ENCODE results near the gene KBTBD7.

Gene KBTBD7

GRCh38 chr13:41162151-41162550, 32.2 kb downstream of the KBTBD7 start:
- Histone ChIP-seq H3K27me3 (ENCODE audit: control insufficient read depth in 2 of 2, insufficient read depth in 2 of 2, low read length in 2 of 2) (no peaks in the 10 kb centered on the region), H3K27ac (ENCODE audit: low read depth in 2 of 2, low read length in 2 of 2) (no peak overlapping the region), H3K9me3 (ENCODE audit: control insufficient read depth in 2 of 2, low read length in 2 of 2) (no peaks in the 10 kb centered on the region), H3K4me3 (ENCODE audit: low read length in 2 of 2) (no peak overlapping the region), H3K36me3 (ENCODE audit: control insufficient read depth in 2 of 2, insufficient read depth in 2 of 2, low read length in 2 of 2) (no peaks in the 10 kb centered on the region), H3K9ac (ENCODE audit: low read depth in 1 of 2, low read length in 2 of 2) (no peak overlapping the region), H3K4me1 (ENCODE audit: control insufficient read depth in 2 of 2, insufficient read depth in 2 of 2, low read length in 2 of 2) (no peaks in the 10 kb centered on the region)

- Histone ChIP-seq H3K9me3 (ENCODE audit: control insufficient read depth in 2 of 2, low read length in 2 of 2) (no peaks in the 10 kb centered on the region), H3K27me3 (ENCODE audit: control insufficient read depth in 2 of 2, insufficient read depth in 2 of 2, low read length in 2 of 2) (no peaks in the 10 kb centered on the region), H3K4me3 (ENCODE audit: low read length in 2 of 2) (no peak overlapping the region), H3K27ac (ENCODE audit: low read depth in 2 of 2, low read length in 2 of 2) (no peak overlapping the region), H3K36me3 (ENCODE audit: control insufficient read depth in 2 of 2, insufficient read depth in 2 of 2, low read length in 2 of 2) (no peaks in the 10 kb centered on the region), H3K4me1 (ENCODE audit: control insufficient read depth in 2 of 2, insufficient read depth in 2 of 2, low read length in 2 of 2) (no peaks in the 10 kb centered on the region), H3K9ac (ENCODE audit: low read depth in 1 of 2, low read length in 2 of 2) (no peak overlapping the region)
Observed at GRCh38 chr13:41159174-41159573, 35.2 kb downstream of the KBTBD7 start.

DNA sequence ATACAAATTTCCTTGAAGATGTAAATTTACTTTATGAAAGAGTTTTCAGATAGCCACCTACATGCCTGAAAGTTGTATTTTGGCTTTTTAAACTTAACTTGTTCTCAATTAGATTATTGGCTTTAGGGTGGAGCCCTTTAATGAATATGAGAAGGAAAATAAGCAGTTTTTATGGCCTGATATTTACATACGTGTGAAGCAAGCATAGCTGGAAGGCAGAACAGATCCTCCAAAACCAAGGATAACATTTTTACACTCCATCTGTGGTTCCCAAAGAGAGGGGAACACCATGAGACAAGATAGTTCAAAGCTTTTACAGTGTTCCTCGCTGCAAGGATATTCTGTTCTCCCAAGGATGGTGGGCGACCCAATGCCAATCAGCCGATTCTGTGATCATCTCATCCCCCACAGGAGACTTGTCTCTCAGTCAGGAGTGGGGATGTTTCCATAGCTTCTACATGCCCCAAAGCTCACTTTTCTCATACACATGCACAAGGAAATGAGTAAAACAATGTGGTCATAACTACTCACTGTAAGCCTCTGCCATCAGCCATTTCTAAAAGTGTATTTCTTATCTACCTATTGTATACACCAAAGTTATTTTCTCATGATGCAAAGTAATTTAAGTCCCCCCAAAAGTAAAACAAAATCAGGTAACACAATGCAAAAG, 37.2 kb downstream of the KBTBD7 start:
- Histone ChIP-seq H3K9ac (ENCODE audit: low read depth in 1 of 2, low read length in 2 of 2) (no peak overlapping the region), H3K27me3 (ENCODE audit: control insufficient read depth in 2 of 2, insufficient read depth in 2 of 2, low read length in 2 of 2) (no peaks in the 10 kb centered on the region), H3K9me3 (ENCODE audit: control insufficient read depth in 2 of 2, low read length in 2 of 2) (peaks cover 2 to 3% of the 10 kb centered on the region in 2 donors), H3K4me1 (ENCODE audit: control insufficient read depth in 2 of 2, insufficient read depth in 2 of 2, low read length in 2 of 2) (no peaks in the 10 kb centered on the region), H3K36me3 (ENCODE audit: control insufficient read depth in 2 of 2, insufficient read depth in 2 of 2, low read length in 2 of 2) (no peaks in the 10 kb centered on the region), H3K27ac (ENCODE audit: low read depth in 2 of 2, low read length in 2 of 2) (no peak overlapping the region), H3K4me3 (ENCODE audit: low read length in 2 of 2) (no peak overlapping the region)

DNA sequence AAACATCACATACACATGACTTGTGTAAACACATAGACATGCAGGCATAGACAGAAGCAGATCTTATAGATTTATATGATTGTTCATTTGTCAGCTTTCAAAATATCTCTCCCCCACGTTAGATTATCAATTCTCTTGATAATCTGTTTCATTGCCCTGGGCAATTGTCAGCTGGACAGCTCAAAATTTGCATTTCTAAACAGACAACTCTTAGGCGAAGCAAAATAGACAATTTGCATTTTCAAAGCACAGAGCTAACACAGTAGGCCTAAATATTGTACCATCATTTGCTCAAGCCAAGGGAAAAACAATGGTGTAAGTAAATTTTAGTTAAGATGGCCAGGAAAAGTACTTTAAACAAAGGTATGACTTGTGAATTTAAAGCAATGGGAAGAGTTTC, 37.7 kb downstream of the KBTBD7 start:
- no peak overlapping the region for H3K27ac ChIP-seq (ENCODE audit: low read depth in 2 of 2, low read length in 2 of 2)
- H3K9ac ChIP-seq (ENCODE audit: low read depth in 1 of 2, low read length in 2 of 2), result no peak overlapping the region
- no peaks in the 10 kb centered on the region for H3K27me3 ChIP-seq (ENCODE audit: control insufficient read depth in 2 of 2, insufficient read depth in 2 of 2, low read length in 2 of 2)
- no peaks in the 10 kb centered on the region for H3K36me3 ChIP-seq (ENCODE audit: control insufficient read depth in 2 of 2, insufficient read depth in 2 of 2, low read length in 2 of 2)
- H3K9me3 ChIP-seq (ENCODE audit: control insufficient read depth in 2 of 2, low read length in 2 of 2), result peaks cover 7 to 9% of the 10 kb centered on the region in 2 donors
- H3K4me3 ChIP-seq (ENCODE audit: low read length in 2 of 2), result no peak overlapping the region
- H3K4me1 ChIP-seq (ENCODE audit: control insufficient read depth in 2 of 2, insufficient read depth in 2 of 2, low read length in 2 of 2), result no peaks in the 10 kb centered on the region

GRCh38 chr13:41154042-41154441, 40.3 kb downstream of the KBTBD7 start:
- Histone ChIP-seq H3K27ac (ENCODE audit: low read depth in 2 of 2, low read length in 2 of 2) (no peak overlapping the region), H3K36me3 (ENCODE audit: control insufficient read depth in 2 of 2, insufficient read depth in 2 of 2, low read length in 2 of 2) (no peaks in the 10 kb centered on the region), H3K4me3 (ENCODE audit: low read length in 2 of 2) (no peak overlapping the region), H3K4me1 (ENCODE audit: control insufficient read depth in 2 of 2, insufficient read depth in 2 of 2, low read length in 2 of 2) (no peaks in the 10 kb centered on the region), H3K27me3 (ENCODE audit: control insufficient read depth in 2 of 2, insufficient read depth in 2 of 2, low read length in 2 of 2) (no peaks in the 10 kb centered on the region), H3K9ac (ENCODE audit: low read depth in 1 of 2, low read length in 2 of 2) (no peak overlapping the region), H3K9me3 (ENCODE audit: control insufficient read depth in 2 of 2, low read length in 2 of 2) (peaks cover 18 to 21% of the 10 kb centered on the region in 2 donors)

DNA sequence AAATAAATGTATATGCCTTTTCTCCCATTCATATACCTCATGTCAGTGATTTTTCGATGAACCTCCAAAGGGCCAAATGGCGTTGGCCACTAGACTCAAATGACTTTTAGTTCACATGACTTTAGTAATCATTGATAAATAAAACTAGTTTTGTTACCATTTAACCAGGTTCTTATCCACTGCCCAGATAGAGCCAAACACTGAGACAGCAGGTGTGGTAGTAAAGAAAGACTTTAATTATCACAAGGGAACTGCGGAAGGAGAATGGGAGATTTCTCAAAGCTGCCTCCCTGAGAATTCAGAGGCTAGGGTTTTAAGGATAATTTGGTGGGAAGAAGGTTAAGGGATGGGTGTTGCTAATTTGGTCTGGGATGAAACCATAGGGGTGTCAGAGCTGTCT, 42.4 kb downstream of the KBTBD7 start:
- H3K9me3 ChIP-seq (ENCODE audit: control insufficient read depth in 2 of 2, low read length in 2 of 2), result peaks cover 28 to 33% of the 10 kb centered on the region in 2 donors
- H3K4me1 ChIP-seq (ENCODE audit: control insufficient read depth in 2 of 2, insufficient read depth in 2 of 2, low read length in 2 of 2), result no peaks in the 10 kb centered on the region
- H3K27me3 ChIP-seq (ENCODE audit: control insufficient read depth in 2 of 2, insufficient read depth in 2 of 2, low read length in 2 of 2), result no peaks in the 10 kb centered on the region
- no peak overlapping the region for H3K9ac ChIP-seq (ENCODE audit: low read depth in 1 of 2, low read length in 2 of 2)
- no peaks in the 10 kb centered on the region for H3K36me3 ChIP-seq (ENCODE audit: control insufficient read depth in 2 of 2, insufficient read depth in 2 of 2, low read length in 2 of 2)
- H3K4me3 ChIP-seq (ENCODE audit: low read length in 2 of 2), result no peak overlapping the region
- H3K27ac ChIP-seq (ENCODE audit: low read depth in 2 of 2, low read length in 2 of 2), result no peak overlapping the region

- H3K4me1 ChIP-seq (ENCODE audit: control insufficient read depth in 2 of 2, insufficient read depth in 2 of 2, low read length in 2 of 2), result no peaks in the 10 kb centered on the region
- H3K9ac ChIP-seq (ENCODE audit: low read depth in 1 of 2, low read length in 2 of 2), result no peak overlapping the region
- H3K9me3 ChIP-seq (ENCODE audit: control insufficient read depth in 2 of 2, low read length in 2 of 2), result peaks cover 28 to 33% of the 10 kb centered on the region in 2 donors
- no peak overlapping the region for H3K4me3 ChIP-seq (ENCODE audit: low read length in 2 of 2)
- H3K36me3 ChIP-seq (ENCODE audit: control insufficient read depth in 2 of 2, insufficient read depth in 2 of 2, low read length in 2 of 2), result no peaks in the 10 kb centered on the region
- H3K27ac ChIP-seq (ENCODE audit: low read depth in 2 of 2, low read length in 2 of 2), result no peak overlapping the region
- no peaks in the 10 kb centered on the region for H3K27me3 ChIP-seq (ENCODE audit: control insufficient read depth in 2 of 2, insufficient read depth in 2 of 2, low read length in 2 of 2)
Observed at GRCh38 chr13:41150058-41150457, 44.3 kb downstream of the KBTBD7 start.

- H3K4me3 ChIP-seq (ENCODE audit: low read length in 2 of 2), result no peak overlapping the region
- no peaks in the 10 kb centered on the region for H3K27me3 ChIP-seq (ENCODE audit: control insufficient read depth in 2 of 2, insufficient read depth in 2 of 2, low read length in 2 of 2)
- H3K4me1 ChIP-seq (ENCODE audit: control insufficient read depth in 2 of 2, insufficient read depth in 2 of 2, low read length in 2 of 2), result no peaks in the 10 kb centered on the region
- no peaks in the 10 kb centered on the region for H3K36me3 ChIP-seq (ENCODE audit: control insufficient read depth in 2 of 2, insufficient read depth in 2 of 2, low read length in 2 of 2)
- H3K27ac ChIP-seq (ENCODE audit: low read depth in 2 of 2, low read length in 2 of 2), result no peak overlapping the region
- peaks cover 28 to 33% of the 10 kb centered on the region in 2 donors for H3K9me3 ChIP-seq (ENCODE audit: control insufficient read depth in 2 of 2, low read length in 2 of 2)
- no peak overlapping the region for H3K9ac ChIP-seq (ENCODE audit: low read depth in 1 of 2, low read length in 2 of 2)
Observed at GRCh38 chr13:41148419-41149283, 45.7 kb downstream of the KBTBD7 start.

DNA sequence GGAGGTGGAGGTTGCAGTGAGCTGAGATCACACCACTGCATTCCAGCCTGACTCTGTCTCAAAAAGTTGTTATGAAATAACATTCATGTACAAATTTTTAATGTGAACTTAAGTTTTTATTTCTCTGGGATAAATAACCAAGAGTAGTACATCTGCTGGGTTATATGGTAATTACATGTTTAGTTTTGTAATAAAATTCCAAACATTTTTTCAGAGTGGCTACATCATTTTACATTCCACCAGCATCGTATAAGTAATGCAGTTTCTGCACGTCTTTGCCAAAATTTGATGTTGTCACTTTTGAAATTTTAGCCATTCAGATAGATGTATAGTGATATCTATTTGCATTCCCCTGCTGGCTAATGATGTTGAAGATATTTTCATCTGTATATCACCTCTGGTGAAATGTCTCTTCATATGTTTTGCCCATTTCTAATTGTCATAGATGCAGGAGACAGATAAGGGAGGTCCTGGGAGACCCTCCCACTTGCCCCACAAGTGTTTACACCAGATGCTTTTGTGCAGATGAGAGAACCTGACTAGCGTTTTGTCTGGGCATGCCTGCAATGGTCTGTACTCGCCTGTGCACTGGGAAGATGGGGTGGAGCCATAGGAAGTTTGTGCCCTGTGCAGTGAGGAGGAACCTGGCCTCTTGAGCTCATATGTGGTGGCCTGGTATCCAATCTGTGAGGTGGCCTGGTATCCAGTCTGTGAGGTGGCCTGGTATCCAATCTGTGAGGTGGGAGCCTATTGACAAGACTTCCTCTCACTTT, 49.0 kb downstream of the KBTBD7 start:
- Histone ChIP-seq H3K4me3 (ENCODE audit: low read length in 2 of 2) (no peak overlapping the region), H3K9ac (ENCODE audit: low read depth in 1 of 2, low read length in 2 of 2) (no peak overlapping the region), H3K27ac (ENCODE audit: low read depth in 2 of 2, low read length in 2 of 2) (no peak overlapping the region), H3K4me1 (ENCODE audit: control insufficient read depth in 2 of 2, insufficient read depth in 2 of 2, low read length in 2 of 2) (no peaks in the 10 kb centered on the region), H3K9me3 (ENCODE audit: control insufficient read depth in 2 of 2, low read length in 2 of 2) (peaks cover 21% of the 10 kb centered on the region in 2 donors), H3K36me3 (ENCODE audit: control insufficient read depth in 2 of 2, insufficient read depth in 2 of 2, low read length in 2 of 2) (no peaks in the 10 kb centered on the region), H3K27me3 (ENCODE audit: control insufficient read depth in 2 of 2, insufficient read depth in 2 of 2, low read length in 2 of 2) (no peaks in the 10 kb centered on the region)

DNA sequence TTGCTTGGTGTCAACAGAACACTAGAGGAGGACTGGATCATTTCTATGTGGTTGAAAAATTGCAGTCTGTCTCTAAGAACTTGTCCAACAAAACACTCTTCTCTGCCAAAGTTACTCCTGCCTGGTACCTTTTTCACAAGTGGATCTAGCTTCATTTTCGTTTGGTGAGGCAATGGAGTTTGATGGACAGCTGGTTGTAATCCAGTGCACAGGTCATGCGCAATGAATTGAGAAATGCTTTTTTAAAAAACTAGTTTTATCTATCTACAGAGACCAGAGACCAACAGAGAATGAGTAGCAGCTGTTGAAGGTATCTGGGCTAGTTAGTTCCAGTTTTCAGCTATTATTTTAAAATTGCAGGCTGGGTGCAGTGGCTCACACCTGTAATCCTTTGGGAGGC, 49.8 kb downstream of the KBTBD7 start:
- Histone ChIP-seq H3K4me1 (ENCODE audit: control insufficient read depth in 2 of 2, insufficient read depth in 2 of 2, low read length in 2 of 2) (no peaks in the 10 kb centered on the region), H3K9me3 (ENCODE audit: control insufficient read depth in 2 of 2, low read length in 2 of 2) (peaks cover 16 to 17% of the 10 kb centered on the region in 2 donors), H3K27ac (ENCODE audit: low read depth in 2 of 2, low read length in 2 of 2) (no peak overlapping the region), H3K4me3 (ENCODE audit: low read length in 2 of 2) (no peak overlapping the region), H3K9ac (ENCODE audit: low read depth in 1 of 2, low read length in 2 of 2) (no peak overlapping the region), H3K36me3 (ENCODE audit: control insufficient read depth in 2 of 2, insufficient read depth in 2 of 2, low read length in 2 of 2) (no peaks in the 10 kb centered on the region), H3K27me3 (ENCODE audit: control insufficient read depth in 2 of 2, insufficient read depth in 2 of 2, low read length in 2 of 2) (no peaks in the 10 kb centered on the region)

All from mucosa of rectum (tissue), 2 donors.